H9 (cell line): Measurements from ENCODE around the gene P2RX7. TPM values are rescaled to one million over a fixed set of nuclear protein-coding genes. Genes with fewer than 3 reads are reported as not detected.

Source experiments
- DNase-seq: peaks from one replicate; pipeline ENCODE4 v3.0.0-alpha.2; 2017
- H2AFZ ChIP-seq: one replicate; pipeline ENCODE4 v1.6.1; 2013; ENCODE audit warnings: mild to moderate bottlenecking, low read length, control low read depth, moderate library complexity
- H2AK5ac ChIP-seq: 2 replicates; pipeline ENCODE4 v1.6.1; 2013; ENCODE audit warnings: low read length, control low read depth, mixed read lengths; ENCODE audit not compliant: insufficient read length
- H2BK120ac ChIP-seq: one replicate; pipeline ENCODE4 v1.6.1; 2013; ENCODE audit warnings: low read depth, mild to moderate bottlenecking, low read length, control low read depth, inconsistent platforms; ENCODE audit not compliant: poor library complexity, severe bottlenecking
- H2BK12ac ChIP-seq: 2 replicates; pipeline ENCODE4 v1.6.1; 2013; ENCODE audit warnings: low read length, control low read depth, mixed read lengths, low read depth; ENCODE audit not compliant: insufficient read length
- H2BK15ac ChIP-seq: 2 replicates; pipeline ENCODE4 v1.6.1; 2013; ENCODE audit warnings: low read depth, low read length, control low read depth
- H2BK20ac ChIP-seq: one replicate; pipeline ENCODE4 v1.6.1; 2013; ENCODE audit warnings: low read depth, mild to moderate bottlenecking, low read length, control low read depth, inconsistent platforms; ENCODE audit not compliant: poor library complexity, severe bottlenecking
- H2BK5ac ChIP-seq: 2 replicates; pipeline ENCODE4 v1.6.1; 2013; ENCODE audit warnings: low read length, control low read depth, mixed read lengths; ENCODE audit not compliant: insufficient read length
- H3K14ac ChIP-seq: 2 replicates; pipeline ENCODE4 v1.6.1; 2013; ENCODE audit warnings: low read length, control low read depth; ENCODE audit not compliant: insufficient read depth
- H3K18ac ChIP-seq: 2 replicates; pipeline ENCODE4 v1.6.1; 2013; ENCODE audit warnings: low read depth, mild to moderate bottlenecking, mixed read lengths, low read length, control low read depth; ENCODE audit not compliant: insufficient read length
- H3K23ac ChIP-seq: 2 replicates; pipeline ENCODE4 v1.6.1; 2013; ENCODE audit warnings: low read length, control low read depth, mixed read lengths, low read depth; ENCODE audit not compliant: insufficient read length
- H3K23me2 ChIP-seq: 2 replicates; pipeline ENCODE4 v1.6.1; 2013; ENCODE audit warnings: low read depth, mild to moderate bottlenecking, mixed read lengths, low read length, control low read depth; ENCODE audit not compliant: insufficient read length, poor library complexity, severe bottlenecking
- H3K27ac ChIP-seq: 2 replicates; pipeline ENCODE4 v1.5.1; 2013; ENCODE audit warnings: low read length, control low read depth, mixed read lengths, low read depth; ENCODE audit not compliant: insufficient read length
- H3K27me3 ChIP-seq: 2 replicates; pipeline ENCODE4 v1.6.1; 2013; ENCODE audit warnings: low read length, control low read depth, inconsistent platforms; ENCODE audit not compliant: insufficient read depth
- H3K4ac ChIP-seq: 2 replicates; pipeline ENCODE4 v1.6.1; 2013; ENCODE audit warnings: low read depth, mild to moderate bottlenecking, control low read depth, inconsistent platforms, low read length, moderate library complexity
- H3K4me1 ChIP-seq: 2 replicates; pipeline ENCODE4 v1.6.1; 2013; ENCODE audit warnings: low read length, control low read depth, inconsistent platforms; ENCODE audit not compliant: insufficient read depth
- H3K4me2 ChIP-seq: 2 replicates; pipeline ENCODE4 v1.6.1; 2013; ENCODE audit warnings: low read length, control low read depth, mixed read lengths; ENCODE audit not compliant: insufficient read length, insufficient read depth
- H3K56ac ChIP-seq: 2 replicates; pipeline ENCODE4 v1.6.1; 2013; ENCODE audit warnings: low read depth, mild to moderate bottlenecking, mixed read lengths, low read length, control low read depth; ENCODE audit not compliant: insufficient read length
- H3K79me1 ChIP-seq: 2 replicates; pipeline ENCODE4 v1.6.1; 2013; ENCODE audit warnings: low read depth, mild to moderate bottlenecking, moderate library complexity, low read length, control low read depth, inconsistent platforms; ENCODE audit not compliant: insufficient read depth, poor library complexity, severe bottlenecking
- H3K79me2 ChIP-seq: 2 replicates; pipeline ENCODE4 v1.6.1; 2013; ENCODE audit warnings: low read length, control low read depth, inconsistent platforms; ENCODE audit not compliant: insufficient read depth
- H3K9ac ChIP-seq: 2 replicates; pipeline ENCODE4 v1.6.1; 2013; ENCODE audit warnings: low read length, control low read depth, mixed read lengths; ENCODE audit not compliant: insufficient read length; ENCODE audit errors: extremely low read depth
- H3K9me3 ChIP-seq: one replicate; pipeline ENCODE4 v1.6.1; 2013; ENCODE audit warnings: low read depth, low read length, inconsistent platforms; ENCODE audit not compliant: control insufficient read depth
- H3T11ph ChIP-seq: one replicate; pipeline ENCODE4 v1.6.1; 2013; ENCODE audit warnings: mild to moderate bottlenecking, low read length, control low read depth, inconsistent platforms
- H4K20me1 ChIP-seq: one replicate; pipeline ENCODE4 v1.6.1; 2013; ENCODE audit not compliant: control insufficient read depth, insufficient read length, insufficient read depth
- H4K5ac ChIP-seq: 2 replicates; pipeline ENCODE4 v1.6.1; 2013; ENCODE audit warnings: low read depth, mild to moderate bottlenecking, mixed read lengths, low read length, control low read depth; ENCODE audit not compliant: insufficient read length
- H4K8ac ChIP-seq: replicated peaks from 2 replicates; pipeline ENCODE4 v1.6.1; 2013; ENCODE audit warnings: low read length, control low read depth, mixed read lengths, low read depth; ENCODE audit not compliant: insufficient read length
- H4K91ac ChIP-seq: 2 replicates; pipeline ENCODE4 v1.6.1; 2013; ENCODE audit warnings: low read depth, mild to moderate bottlenecking, moderate library complexity, mixed read lengths, low read length, control low read depth; ENCODE audit not compliant: insufficient read length
- H3K27ac Mint-ChIP-seq, 3 experiments: 2 replicates in 2 of 3; 3 replicates in 1 of 3; pipeline ENCODE4 v1.8.0; 2020 to 2021; ENCODE audit warnings: mixed read lengths in 3 of 3, mild to moderate bottlenecking in 1 of 3, moderate library complexity in 1 of 3
- H3K27me3 Mint-ChIP-seq: 2 replicates; pipeline ENCODE4 v1.8.0; 2021; ENCODE audit warnings: low read depth, mild to moderate bottlenecking, moderate library complexity, mixed read lengths
- H3K36me3 Mint-ChIP-seq, 3 experiments: 2 replicates in 2 of 3; 3 replicates in 1 of 3; pipeline ENCODE4 v1.8.0; 2020 to 2021; ENCODE audit warnings: low read depth in 3 of 3, mixed read lengths in 3 of 3; ENCODE audit not compliant: insufficient read depth in 1 of 3
- H3K4me1 Mint-ChIP-seq, 2 experiments: 2 replicates each; pipeline ENCODE4 v1.8.0; 2020; ENCODE audit warnings: mixed read lengths in 2 of 2
- H3K4me3 Mint-ChIP-seq, 2 experiments: 2 replicates in 1 of 2; 3 replicates in 1 of 2; pipeline ENCODE4 v1.8.0; 2020 to 2021; ENCODE audit warnings: mild to moderate bottlenecking in 2 of 2, mixed read lengths in 2 of 2, moderate library complexity in 1 of 2
- H3K9me3 Mint-ChIP-seq, 2 experiments: 2 replicates in 1 of 2; 3 replicates in 1 of 2; pipeline ENCODE4 v1.8.0; 2020; ENCODE audit warnings: mild to moderate bottlenecking in 2 of 2, mixed read lengths in 2 of 2, moderate library complexity in 1 of 2
- CTCF ChIP-seq: fragments of 200-600 bp; sonication (generic); conservative IDR thresholded peaks from 3 replicates; pipeline ENCODE4 v1.8.0; 2021; ENCODE audit warnings: antibody characterized with exemption, mild to moderate bottlenecking
- WGBS: extraction: QIAGEN DNeasy Blood & Tissue Kit; methylation state at CpG from one replicate; pipeline ENCODE4 v1.1.7; 2013; ENCODE audit warnings: missing lambda C conversion rate, low lambda C conversion rate, mixed read lengths; ENCODE audit not compliant: insufficient read length; ENCODE audit errors: extremely low coverage; 5-methylcytosine and 5-hydroxymethylcytosine counted together
- total RNA-seq: library from RNA; stranded (reverse); gene quantifications from 2 replicates; pipeline ENCODE4 v1.2.1, GENCODE V29; 2021

The P2RX7 gene
- total RNA-seq, 1 experiment from 2014 or later = 0.09 TPM

DNA sequence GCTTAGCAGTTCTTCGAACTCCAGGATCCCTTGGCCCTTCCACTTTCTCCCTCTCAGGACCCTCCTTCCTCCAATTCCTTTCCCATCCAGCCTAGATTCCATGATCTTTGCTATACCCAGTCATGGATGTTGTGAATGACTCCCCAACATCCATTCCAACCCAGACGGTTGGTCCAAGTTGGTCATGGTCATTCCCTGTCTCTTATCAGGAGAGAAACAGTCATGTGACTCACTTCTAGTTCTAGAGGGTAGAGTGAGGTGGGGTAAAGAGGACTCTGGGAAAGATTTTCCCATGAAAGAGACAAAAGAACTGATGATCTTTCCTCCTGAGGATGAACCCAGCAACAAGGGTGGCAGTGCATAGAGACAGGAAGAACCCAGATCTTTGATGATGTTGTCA lies 9.2 kb upstream of the P2RX7 start:
- Mint-ChIP-seq H3K36me3 (no peaks in the 10 kb centered on the region), H3K4me1 (no peaks in the 10 kb centered on the region), H3K9me3 (no peaks in the 10 kb centered on the region), H3K27ac (no peak overlapping the region), H3K27me3 (peaks cover 50% of the 10 kb centered on the region), H3K4me3 (no peak overlapping the region)
- H3K4me2 ChIP-seq = no peak overlapping the region
- H3K9me3 ChIP-seq = no peaks in the 10 kb centered on the region
- H3K18ac ChIP-seq = no peak overlapping the region
- H3K4ac ChIP-seq = no peak overlapping the region
- H3T11ph ChIP-seq = no peak overlapping the region
- no peak for TF ChIP-seq CTCF
- H3K79me1 ChIP-seq = no peaks in the 10 kb centered on the region
- H4K5ac ChIP-seq = no peak overlapping the region
- no peaks in the 10 kb centered on the region for H4K20me1 ChIP-seq
- H2BK20ac ChIP-seq = no peak overlapping the region
- WGBS = no CpG with 5 or more reads among the region's 2 CpGs
- no peak overlapping the region for H3K56ac ChIP-seq
- no peak overlapping the region for H4K91ac ChIP-seq
- no peak overlapping the region for H4K8ac ChIP-seq
- H3K4me1 ChIP-seq = no peaks in the 10 kb centered on the region
- no peaks in the 10 kb centered on the region for H3K79me2 ChIP-seq
- no peak overlapping the region for H3K9ac ChIP-seq
- no peaks in the 10 kb centered on the region for H3K27me3 ChIP-seq
- H3K14ac ChIP-seq = no peak overlapping the region
- no peak overlapping the region for H2BK120ac ChIP-seq
- no peak overlapping the region for H2BK15ac ChIP-seq
- H2AK5ac ChIP-seq = no peak overlapping the region
- DNase-seq = no peak
- no peak overlapping the region for H2BK12ac ChIP-seq
- H2AFZ ChIP-seq = no peak overlapping the region
- H3K27ac ChIP-seq = no peak overlapping the region
- H2BK5ac ChIP-seq = no peak overlapping the region
- H3K23ac ChIP-seq = no peak overlapping the region
- no peaks in the 10 kb centered on the region for H3K23me2 ChIP-seq
